Activated T-helper 9 cell treated with anti-CD3 and anti-CD28 coated beads, Interleukin-2, amount 50 U/mL, for 16 hours (primary cell): ENCODE data around the gene SHF.
A peak's percentile ranks its signal among the peaks of the same experiment; 100 is the strongest.

Experiments used
- DNase-seq: peaks from one replicate; pipeline ENCODE4 v3.0.0-alpha.2; 2020; ENCODE audit warnings: low read depth

The SHF gene

GRCh38 chr15:45169608-45170480 lies 17.9 kb downstream of the SHF start:
- DNase-seq: no peak

- no peak for DNase-seq
Observed at GRCh38 chr15:45168751-45169551, 18.8 kb downstream of the SHF start.

GRCh38 chr15:45168286-45168685 lies 19.5 kb downstream of the SHF start:
- DNase-seq: no peak

GRCh38 chr15:45167631-45168205 lies 20.0 kb downstream of the SHF start:
- DNase-seq: no peak

- DNase-seq: peak; percentile 73
Observed at GRCh38 chr15:45166834-45167630, 20.7 kb downstream of the SHF start.

- DNase-seq: no peak
Observed at GRCh38 chr15:45165536-45165935, 22.2 kb downstream of the SHF start.

GRCh38 chr15:45164914-45165313 lies 22.9 kb downstream of the SHF start:
- no peak for DNase-seq

- DNase-seq: no peak
Observed at GRCh38 chr15:45163508-45163856, 24.3 kb downstream of the SHF start.

GRCh38 chr15:45162771-45163507 lies 24.8 kb downstream of the SHF start:
- DNase-seq: peak; percentile 40

GRCh38 chr15:45161666-45162065 lies 26.1 kb downstream of the SHF start:
- no peak for DNase-seq

GRCh38 chr15:45157974-45158373 lies 29.8 kb downstream of the SHF start:
- DNase-seq: no peak

GRCh38 chr15:45156744-45157455 lies 30.9 kb downstream of the SHF start:
- no peak for DNase-seq

- DNase-seq: no peak
Observed at GRCh38 chr15:45155739-45156138, 32.0 kb downstream of the SHF start.

- DNase-seq: no peak
Observed at GRCh38 chr15:45151998-45152828, 35.6 kb downstream of the SHF start.

GRCh38 chr15:45150997-45151396 lies 36.8 kb downstream of the SHF start:
- DNase-seq: no peak

- DNase-seq: no peak
Observed at GRCh38 chr15:45150481-45150880, 37.3 kb downstream of the SHF start.

- DNase-seq: no peak
Observed at GRCh38 chr15:45149060-45149459, 38.7 kb downstream of the SHF start.

GRCh38 chr15:45148076-45149059 lies 39.4 kb downstream of the SHF start:
- DNase-seq: no peak

- no peak for DNase-seq
Observed at GRCh38 chr15:45147606-45148005, 40.2 kb downstream of the SHF start.
